Measurements from ENCODE around the gene CYP19A1.

Gene CYP19A1

DNA sequence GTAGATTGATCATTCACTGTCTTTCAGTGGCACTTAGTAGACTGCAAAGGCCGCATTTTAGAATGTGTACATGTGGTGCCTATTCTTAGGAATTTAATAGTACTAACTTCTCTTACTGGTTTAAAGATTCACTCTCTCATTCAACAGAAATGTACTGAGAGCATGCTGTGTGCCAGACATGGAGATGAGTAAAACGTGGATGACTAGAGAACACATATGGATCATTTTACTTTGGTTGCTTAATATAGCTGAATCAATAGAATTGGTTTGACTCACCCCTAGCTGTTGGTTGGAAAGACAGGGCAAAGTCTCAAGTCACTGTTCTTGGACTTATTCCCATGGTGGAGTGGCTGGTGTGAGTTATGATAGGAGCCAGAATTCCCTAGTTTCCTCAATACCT, 134.6 kb downstream of the CYP19A1 start:
- TF ChIP-seq FOXM1 (IDR thresholded peaks at IDR 0.05; ENCODE audit: borderline replicate concordance, low read depth), result no peak
- TF ChIP-seq TAF1 (IDR thresholded peaks at IDR 0.05; ENCODE audit: low read depth), result no peak
- no peak for TF ChIP-seq YY1 (IDR thresholded peaks at IDR 0.05; ENCODE audit: low read depth)
- no peak for TF ChIP-seq CREB1 (IDR thresholded peaks at IDR 0.05; ENCODE audit: low read depth)
- TF ChIP-seq NFIC (IDR thresholded peaks at IDR 0.05), result no peak
- TF ChIP-seq, protein P1, sequence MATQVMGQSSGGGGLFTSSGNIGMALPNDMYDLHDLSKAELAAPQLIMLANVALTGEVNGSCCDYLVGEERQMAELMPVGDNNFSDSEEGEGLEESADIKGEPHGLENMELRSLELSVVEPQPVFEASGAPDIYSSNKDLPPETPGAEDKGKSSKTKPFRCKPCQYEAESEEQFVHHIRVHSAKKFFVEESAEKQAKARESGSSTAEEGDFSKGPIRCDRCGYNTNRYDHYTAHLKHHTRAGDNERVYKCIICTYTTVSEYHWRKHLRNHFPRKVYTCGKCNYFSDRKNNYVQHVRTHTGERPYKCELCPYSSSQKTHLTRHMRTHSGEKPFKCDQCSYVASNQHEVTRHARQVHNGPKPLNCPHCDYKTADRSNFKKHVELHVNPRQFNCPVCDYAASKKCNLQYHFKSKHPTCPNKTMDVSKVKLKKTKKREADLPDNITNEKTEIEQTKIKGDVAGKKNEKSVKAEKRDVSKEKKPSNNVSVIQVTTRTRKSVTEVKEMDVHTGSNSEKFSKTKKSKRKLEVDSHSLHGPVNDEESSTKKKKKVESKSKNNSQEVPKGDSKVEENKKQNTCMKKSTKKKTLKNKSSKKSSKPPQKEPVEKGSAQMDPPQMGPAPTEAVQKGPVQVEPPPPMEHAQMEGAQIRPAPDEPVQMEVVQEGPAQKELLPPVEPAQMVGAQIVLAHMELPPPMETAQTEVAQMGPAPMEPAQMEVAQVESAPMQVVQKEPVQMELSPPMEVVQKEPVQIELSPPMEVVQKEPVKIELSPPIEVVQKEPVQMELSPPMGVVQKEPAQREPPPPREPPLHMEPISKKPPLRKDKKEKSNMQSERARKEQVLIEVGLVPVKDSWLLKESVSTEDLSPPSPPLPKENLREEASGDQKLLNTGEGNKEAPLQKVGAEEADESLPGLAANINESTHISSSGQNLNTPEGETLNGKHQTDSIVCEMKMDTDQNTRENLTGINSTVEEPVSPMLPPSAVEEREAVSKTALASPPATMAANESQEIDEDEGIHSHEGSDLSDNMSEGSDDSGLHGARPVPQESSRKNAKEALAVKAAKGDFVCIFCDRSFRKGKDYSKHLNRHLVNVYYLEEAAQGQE (IDR thresholded peaks at IDR 0.05; ENCODE audit: low read depth), result no peak
- TF ChIP-seq EP300 (IDR thresholded peaks at IDR 0.05; ENCODE audit: borderline replicate concordance), result no peak
- TF ChIP-seq ZBTB7A (IDR thresholded peaks at IDR 0.05; ENCODE audit: low read depth), result no peak
- TF ChIP-seq, protein P2, sequence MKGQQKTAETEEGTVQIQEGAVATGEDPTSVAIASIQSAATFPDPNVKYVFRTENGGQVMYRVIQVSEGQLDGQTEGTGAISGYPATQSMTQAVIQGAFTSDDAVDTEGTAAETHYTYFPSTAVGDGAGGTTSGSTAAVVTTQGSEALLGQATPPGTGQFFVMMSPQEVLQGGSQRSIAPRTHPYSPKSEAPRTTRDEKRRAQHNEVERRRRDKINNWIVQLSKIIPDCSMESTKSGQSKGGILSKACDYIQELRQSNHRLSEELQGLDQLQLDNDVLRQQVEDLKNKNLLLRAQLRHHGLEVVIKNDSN (IDR thresholded peaks at IDR 0.05), result no peak
- TF ChIP-seq TEAD4 (IDR thresholded peaks at IDR 0.05), result no peak
- TF ChIP-seq, protein P3, sequence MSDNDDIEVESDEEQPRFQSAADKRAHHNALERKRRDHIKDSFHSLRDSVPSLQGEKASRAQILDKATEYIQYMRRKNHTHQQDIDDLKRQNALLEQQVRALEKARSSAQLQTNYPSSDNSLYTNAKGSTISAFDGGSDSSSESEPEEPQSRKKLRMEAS (IDR thresholded peaks at IDR 0.05), result no peak
- no peak for TF ChIP-seq TCF12 (IDR thresholded peaks at IDR 0.05; ENCODE audit: low read depth)
- TF ChIP-seq CEBPB (IDR thresholded peaks at IDR 0.05), result no peak

DNA sequence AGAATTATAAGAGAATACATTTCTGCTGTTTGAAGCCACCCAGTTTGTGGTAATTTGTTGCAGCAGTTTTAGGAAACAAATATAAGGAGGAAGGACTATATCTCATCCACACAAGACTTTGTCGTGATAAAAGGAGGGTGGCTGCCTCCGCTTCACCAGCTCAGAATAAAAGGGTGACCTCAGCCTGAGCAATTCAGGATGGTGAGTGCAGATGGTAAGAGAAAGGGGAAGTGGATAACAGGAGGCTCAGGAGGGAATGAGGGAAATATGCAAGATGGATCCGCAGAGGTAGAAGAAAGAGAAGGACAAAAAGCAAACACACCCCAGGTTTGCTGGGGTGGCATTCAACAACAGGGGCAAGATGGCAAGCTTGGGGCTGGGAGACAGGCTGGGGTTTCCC, 135.6 kb downstream of the CYP19A1 start:
- TF ChIP-seq TCF12 (IDR thresholded peaks at IDR 0.05; ENCODE audit: low read depth) (no peak), EP300 (IDR thresholded peaks at IDR 0.05; ENCODE audit: borderline replicate concordance) (no peak), TEAD4 (IDR thresholded peaks at IDR 0.05) (no peak), ZBTB7A (IDR thresholded peaks at IDR 0.05; ENCODE audit: low read depth) (no peak), CREB1 (IDR thresholded peaks at IDR 0.05; ENCODE audit: low read depth) (no peak), TAF1 (IDR thresholded peaks at IDR 0.05; ENCODE audit: low read depth) (no peak), EGR1 (IDR thresholded peaks at IDR 0.05) (no peak)
- TF ChIP-seq, protein P2 (IDR thresholded peaks at IDR 0.05), result no peak
- TF ChIP-seq, protein P1 (IDR thresholded peaks at IDR 0.05; ENCODE audit: low read depth), result no peak
- TF ChIP-seq, protein P3 (IDR thresholded peaks at IDR 0.05), result no peak

DNA sequence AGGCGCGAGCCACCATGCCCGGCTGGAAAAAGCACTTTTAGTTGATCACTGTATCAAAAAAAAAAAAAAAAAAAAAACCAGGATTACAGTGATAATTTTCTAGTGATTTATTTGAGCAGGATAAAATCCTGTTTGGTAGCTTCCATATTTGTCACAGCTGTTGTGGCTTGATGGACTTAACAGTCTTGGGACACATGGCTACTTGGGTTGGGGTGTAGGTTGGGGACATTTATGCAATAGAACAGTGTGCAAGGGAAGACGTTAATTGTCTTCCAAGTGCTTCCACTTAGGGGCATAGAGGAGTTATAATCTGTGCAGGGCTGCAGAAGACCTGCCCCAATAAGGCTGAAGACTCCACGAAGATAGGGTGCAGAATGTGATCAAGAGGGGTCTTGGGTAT, 136.8 kb downstream of the CYP19A1 start:
- TF ChIP-seq, protein P2 (IDR thresholded peaks at IDR 0.05), result no peak
- TF ChIP-seq FOXM1 (IDR thresholded peaks at IDR 0.05; ENCODE audit: borderline replicate concordance, low read depth), result no peak
- TF ChIP-seq CREB1 (IDR thresholded peaks at IDR 0.05; ENCODE audit: low read depth), result no peak
- TF ChIP-seq TAF1 (IDR thresholded peaks at IDR 0.05; ENCODE audit: low read depth), result no peak
- TF ChIP-seq TEAD4 (IDR thresholded peaks at IDR 0.05), result no peak
- TF ChIP-seq NFIC (IDR thresholded peaks at IDR 0.05), result no peak
- TF ChIP-seq CEBPB (IDR thresholded peaks at IDR 0.05), result no peak
- TF ChIP-seq YY1 (IDR thresholded peaks at IDR 0.05; ENCODE audit: low read depth), result no peak
- TF ChIP-seq TCF12 (IDR thresholded peaks at IDR 0.05; ENCODE audit: low read depth), result no peak
- no peak for TF ChIP-seq ZBTB7A (IDR thresholded peaks at IDR 0.05; ENCODE audit: low read depth)
- no peak for TF ChIP-seq EP300 (IDR thresholded peaks at IDR 0.05; ENCODE audit: borderline replicate concordance)
- TF ChIP-seq, protein P3 (IDR thresholded peaks at IDR 0.05), result no peak
- TF ChIP-seq, protein P1 (IDR thresholded peaks at IDR 0.05; ENCODE audit: low read depth), result no peak
- no peak for TF ChIP-seq EGR1 (IDR thresholded peaks at IDR 0.05)
- no peak for TF ChIP-seq RAD21 (IDR thresholded peaks at IDR 0.05; ENCODE audit: low read depth)

DNA sequence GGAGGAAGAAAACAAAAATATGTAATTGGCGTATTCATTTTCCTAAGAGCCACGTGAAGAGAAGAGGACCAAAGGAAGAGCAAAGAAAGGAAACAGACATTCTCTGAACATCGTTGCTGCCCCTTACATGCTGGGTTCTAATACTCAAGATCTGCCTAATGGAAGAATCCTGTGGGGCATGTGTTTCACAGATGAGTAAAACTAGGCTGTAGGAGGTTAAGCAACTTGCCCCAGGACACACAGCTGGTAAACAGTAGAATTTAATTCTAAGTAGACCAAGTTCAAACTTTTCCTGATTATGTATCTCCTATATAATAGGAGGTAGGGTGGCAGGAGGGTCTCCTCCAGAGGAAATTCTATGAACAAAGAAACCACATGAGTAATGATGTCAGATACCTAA, 137.6 kb downstream of the CYP19A1 start:
- TF ChIP-seq TAF1 (IDR thresholded peaks at IDR 0.05; ENCODE audit: low read depth), result no peak
- TF ChIP-seq, protein P2 (IDR thresholded peaks at IDR 0.05), result no peak
- TF ChIP-seq ZBTB7A (IDR thresholded peaks at IDR 0.05; ENCODE audit: low read depth), result no peak
- no peak for TF ChIP-seq YY1 (IDR thresholded peaks at IDR 0.05; ENCODE audit: low read depth)
- TF ChIP-seq FOXM1 (IDR thresholded peaks at IDR 0.05; ENCODE audit: borderline replicate concordance, low read depth), result no peak
- TF ChIP-seq CREB1 (IDR thresholded peaks at IDR 0.05; ENCODE audit: low read depth), result no peak
- TF ChIP-seq RAD21 (IDR thresholded peaks at IDR 0.05; ENCODE audit: low read depth), result no peak
